HG03571 (cell line): ENCODE results near the gene ARL4A.

Experiments
- ATAC-seq: cut with Tn5 transposase; IDR thresholded peaks from one replicate; pipeline ENCODE4 v1.9.1; 2021; ENCODE audit not compliant: unreplicated experiment

ARL4A gene

GRCh38 chr7:12722636-12723605, 35.5 kb downstream of the ARL4A start:
- no peak for ATAC-seq

- ATAC-seq, result no peak
Measured at GRCh38 chr7:12725575-12726316, 38.3 kb downstream of the ARL4A start.

GRCh38 chr7:12726908-12727307, 39.5 kb downstream of the ARL4A start:
- no peak for ATAC-seq

DNA sequence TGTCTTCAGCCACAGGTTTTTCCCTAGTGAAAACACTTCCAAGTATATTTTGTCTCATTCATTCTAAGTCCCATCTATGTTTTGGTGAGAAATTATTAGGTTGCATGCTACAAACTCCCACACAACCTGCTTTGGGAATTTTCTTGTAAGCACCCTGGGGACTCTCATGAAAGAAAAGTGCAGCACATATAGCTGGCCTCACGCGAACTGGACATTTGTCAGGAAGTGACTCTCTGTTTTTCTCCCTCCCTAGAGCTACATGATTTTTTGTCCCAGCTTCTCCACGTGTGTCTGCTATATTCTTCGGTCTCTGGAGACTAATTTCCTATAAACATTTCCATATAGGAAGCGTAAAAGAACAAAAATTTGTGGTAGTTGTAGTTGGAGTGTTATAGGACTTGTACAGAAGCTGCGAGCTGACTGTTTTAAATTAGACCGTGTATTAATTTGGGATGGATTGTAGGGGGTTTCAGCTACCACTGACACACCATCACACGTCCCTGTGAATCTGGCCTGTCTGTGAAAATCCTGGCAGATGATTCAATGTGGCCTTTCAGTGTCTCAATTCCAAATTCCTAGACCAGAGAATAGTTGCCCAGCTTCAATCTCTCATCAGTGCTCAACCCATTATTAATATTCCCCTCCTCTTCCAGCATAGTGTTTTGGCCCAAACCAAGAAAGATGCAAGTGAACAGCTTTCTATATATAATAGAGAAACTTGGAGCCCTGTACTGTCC, 40.2 kb downstream of the ARL4A start:
- no peak for ATAC-seq

DNA sequence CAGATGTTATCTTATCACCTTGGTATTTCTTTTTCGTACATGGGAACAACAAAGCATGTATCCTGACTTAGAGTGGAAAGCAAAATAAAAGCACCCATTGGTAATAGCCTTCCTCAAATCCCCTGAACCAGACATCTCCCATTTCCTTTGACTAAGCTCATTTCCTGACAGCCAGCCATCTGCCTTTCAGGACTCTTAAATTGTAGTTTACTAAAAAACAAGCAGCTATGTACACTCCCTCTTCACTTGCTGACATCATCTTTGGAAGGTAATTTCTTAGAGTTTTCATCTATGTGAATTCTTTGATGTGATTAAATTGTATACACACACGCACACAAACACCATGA, 40.7 kb downstream of the ARL4A start:
- ATAC-seq, result no peak

DNA sequence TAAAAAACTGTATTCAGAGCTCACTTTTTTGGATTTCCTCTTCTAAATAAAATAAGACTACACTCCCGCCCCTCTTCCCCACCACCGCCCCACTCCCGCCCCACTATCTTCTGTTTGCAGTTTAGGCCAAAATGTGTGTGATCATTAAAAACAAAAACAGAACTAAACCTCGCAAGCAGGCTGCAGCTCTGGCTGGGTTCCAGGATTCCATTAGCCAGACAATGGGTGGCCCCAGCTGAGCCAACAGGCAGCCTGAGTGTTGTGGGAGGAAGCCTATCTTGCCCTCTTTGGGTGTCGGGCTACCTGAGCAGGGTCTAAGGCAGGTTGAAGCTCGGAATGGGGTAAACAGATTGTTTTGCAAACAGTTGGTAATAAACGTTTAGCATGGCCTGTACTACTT, 41.7 kb downstream of the ARL4A start:
- ATAC-seq, result no peak

DNA sequence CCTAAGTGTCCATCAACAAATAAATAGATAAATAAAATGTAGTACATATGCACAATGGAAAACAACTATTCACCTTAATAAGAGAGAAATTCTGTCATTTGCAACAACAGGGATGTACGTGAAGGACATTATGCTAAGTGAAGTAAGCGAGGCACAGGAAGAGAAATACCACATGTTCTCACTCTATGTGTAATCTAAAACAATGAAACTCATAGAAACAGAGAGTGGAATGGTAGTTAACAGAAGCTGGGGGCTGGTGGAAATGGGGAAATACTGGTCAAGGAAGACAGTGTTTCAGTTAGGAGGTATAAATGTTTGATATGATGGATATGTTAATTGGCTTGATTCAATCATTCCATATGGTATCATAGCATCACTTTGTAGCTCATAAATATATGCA, 43.1 kb downstream of the ARL4A start:
- no peak for ATAC-seq

GRCh38 chr7:12731214-12731656, 43.8 kb downstream of the ARL4A start:
- no peak for ATAC-seq

- ATAC-seq, result no peak
Measured at GRCh38 chr7:12731775-12732174, 44.3 kb downstream of the ARL4A start.

DNA sequence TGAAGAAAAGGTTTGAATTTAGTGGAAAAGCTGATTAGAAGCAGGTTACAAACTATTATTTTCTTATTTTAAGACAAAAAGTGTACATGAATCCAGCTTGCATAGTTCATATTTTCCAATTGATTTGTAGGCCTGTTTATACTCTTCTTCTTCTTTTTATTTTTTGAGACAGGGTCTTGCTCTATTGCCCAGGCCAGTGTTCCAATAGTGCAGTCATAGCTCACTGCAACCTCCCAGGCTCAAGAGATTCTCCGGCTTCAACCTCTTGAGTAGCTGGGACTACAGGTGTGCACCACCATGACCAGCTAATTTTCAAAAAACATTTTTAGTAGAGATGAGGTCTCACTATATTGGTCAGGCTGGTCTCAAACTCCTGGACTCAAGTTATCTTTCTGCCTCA, 45.0 kb downstream of the ARL4A start:
- no peak for ATAC-seq

DNA sequence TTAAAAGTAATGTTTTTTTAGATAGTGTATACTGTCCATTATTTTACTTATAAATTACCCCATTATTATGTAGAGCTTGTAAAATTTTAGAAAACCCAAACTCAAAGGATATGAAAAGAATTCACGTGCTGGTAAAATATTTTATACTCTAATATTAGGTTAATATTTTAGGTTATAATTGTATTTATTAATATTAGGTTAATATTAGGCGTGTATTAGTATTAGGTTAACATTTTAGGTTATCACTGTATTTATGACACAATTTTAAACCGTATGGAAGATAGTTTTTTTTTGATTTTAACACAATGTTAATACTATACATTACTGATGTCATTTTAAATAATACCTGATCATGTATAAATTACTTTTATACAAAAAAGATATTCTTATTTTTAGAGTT, 48.5 kb downstream of the ARL4A start:
- ATAC-seq, result no peak

DNA sequence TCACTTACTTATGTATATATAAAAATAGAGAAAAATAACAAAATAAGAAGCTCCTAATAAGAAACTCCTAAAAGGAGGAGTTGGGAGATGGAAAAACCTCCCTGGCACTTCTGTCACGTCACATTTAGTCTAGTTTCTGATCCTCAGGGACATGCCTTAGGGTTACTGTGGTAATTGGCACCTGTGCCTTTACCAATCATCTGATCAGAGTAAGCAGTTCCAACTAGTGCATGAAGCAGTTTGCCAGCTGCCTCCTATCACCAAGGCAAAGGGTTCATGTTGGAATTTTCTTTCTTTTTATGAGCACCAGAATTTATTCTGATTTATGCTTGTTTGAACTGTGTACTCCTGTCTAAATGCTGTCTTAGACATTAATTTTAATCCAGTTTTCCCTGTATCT, 49.9 kb downstream of the ARL4A start:
- no peak for ATAC-seq

- no peak for ATAC-seq
Measured at GRCh38 chr7:12737836-12738235, 50.4 kb downstream of the ARL4A start.

DNA sequence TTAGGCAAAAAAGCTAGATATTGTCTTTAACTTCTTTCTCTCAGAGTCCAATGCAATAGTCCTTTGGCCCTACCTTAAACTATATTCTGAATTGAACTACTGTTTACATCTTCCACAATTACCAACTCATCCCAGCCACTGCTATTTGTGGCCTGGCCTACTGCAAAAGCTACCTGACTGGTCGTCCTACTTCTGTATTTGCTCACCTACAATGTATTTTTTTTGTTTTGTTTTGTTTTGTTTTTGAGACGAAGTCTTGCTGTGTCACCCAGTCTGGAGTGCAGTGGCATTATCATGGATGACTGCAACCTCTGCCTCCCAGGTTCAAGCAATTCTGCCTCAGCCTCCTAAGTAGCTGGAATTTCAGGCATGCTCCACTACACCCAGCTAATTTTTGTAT, 51.2 kb downstream of the ARL4A start:
- no peak for ATAC-seq
